DMS53 (cell line): ENCODE results near the gene NRAP.
"Not testable (repeated sequence)": the region's sequence is repeated elsewhere in the genome, so short reads cannot be mapped to it uniquely, and the experiment has no call there.

Source experiments
- DNase-seq: peaks from one replicate; lab custom pipeline; 2025; lab: John Stamatoyannopoulos, UW

Gene NRAP

DNA sequence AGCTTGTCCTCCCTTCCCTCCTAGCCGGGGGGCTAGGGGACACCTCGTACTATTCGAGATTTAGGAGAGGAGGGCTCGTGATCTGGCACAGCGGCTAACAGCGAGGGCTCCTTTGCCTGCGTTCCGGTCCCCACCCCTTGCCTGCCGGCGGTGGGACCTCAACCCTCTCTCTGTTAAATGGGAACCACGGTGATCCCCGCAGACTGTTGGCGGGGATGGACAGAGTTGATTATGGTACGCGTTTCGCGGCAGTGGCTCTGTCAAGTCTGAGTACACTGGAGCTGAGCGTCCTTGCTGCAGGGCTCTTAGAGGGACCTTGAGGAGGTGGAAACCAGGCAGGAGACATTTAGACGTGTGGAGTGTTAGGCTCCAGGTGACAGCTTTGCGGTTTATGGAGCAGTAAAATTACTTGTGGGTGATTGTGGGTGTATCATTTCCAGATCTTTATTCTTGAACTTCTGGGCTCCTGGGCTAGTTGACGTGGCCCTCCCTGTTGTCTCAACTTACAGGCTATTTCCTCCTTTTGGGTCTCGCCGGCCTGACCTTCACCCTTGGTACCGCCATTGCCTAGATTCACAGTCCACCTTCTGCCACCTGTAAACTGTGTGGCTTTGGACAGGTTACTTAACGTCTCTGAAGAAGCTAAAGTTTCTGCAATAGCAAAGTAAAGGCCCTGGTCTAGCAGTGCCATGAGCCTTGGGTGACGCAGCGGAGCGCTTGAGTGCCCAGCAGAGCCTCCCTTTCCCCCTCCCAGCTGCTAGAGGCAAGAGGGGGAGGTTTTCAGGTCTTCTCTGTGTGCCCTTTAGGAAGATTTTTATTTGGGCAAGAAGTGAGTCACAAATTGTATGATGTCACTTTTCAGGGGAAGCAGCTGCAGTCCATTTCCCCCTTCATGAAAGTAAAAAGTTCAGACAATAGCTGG, 16.6 kb upstream of the NRAP start:
- peak; percentile 85 for DNase-seq

DNA sequence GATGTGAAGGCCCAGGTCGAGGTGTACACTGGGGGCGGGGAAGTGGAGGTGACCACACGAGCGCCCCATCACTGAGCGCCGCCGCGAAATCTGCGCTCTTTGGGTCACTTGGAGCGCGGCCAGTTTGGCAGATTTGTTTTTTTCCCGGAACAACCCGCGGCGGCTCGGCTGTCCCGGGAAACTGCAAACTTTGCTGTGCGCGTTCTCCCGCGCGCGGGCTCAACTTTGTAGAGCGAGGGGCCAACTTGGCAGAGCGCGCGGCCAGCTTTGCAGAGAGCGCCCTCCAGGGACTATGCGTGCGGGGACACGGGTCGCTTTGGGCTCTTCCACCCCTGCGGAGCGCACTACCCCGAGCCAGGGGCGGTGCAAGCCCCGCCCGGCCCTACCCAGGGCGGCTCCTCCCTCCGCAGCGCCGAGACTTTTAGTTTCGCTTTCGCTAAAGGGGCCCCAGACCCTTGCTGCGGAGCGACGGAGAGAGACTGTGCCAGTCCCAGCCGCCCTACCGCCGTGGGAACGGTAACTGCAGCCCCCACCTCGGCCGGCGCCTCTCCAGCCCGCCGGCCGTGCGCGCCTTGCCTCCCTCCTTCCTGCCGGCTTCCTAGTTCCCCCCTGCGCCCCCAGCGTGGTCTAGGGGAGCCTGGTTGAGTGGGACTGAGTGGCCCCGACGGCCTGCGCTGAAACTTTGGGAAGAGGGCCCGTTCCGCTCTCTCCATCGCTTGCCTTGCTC, 15.8 kb upstream of the NRAP start, which contains the start of gene CASP7:
Gene CASP7 (plus strand): TSS at position 450 of the 727 bp plus-strand sequence. CDS start 17,582 bp downstream, outside the sequence.
- peak; percentile 91 for DNase-seq

- peak; percentile 20 for DNase-seq
Observed at GRCh38 chr10:113666682-113667252, 2.9 kb upstream of the NRAP start.

DNA sequence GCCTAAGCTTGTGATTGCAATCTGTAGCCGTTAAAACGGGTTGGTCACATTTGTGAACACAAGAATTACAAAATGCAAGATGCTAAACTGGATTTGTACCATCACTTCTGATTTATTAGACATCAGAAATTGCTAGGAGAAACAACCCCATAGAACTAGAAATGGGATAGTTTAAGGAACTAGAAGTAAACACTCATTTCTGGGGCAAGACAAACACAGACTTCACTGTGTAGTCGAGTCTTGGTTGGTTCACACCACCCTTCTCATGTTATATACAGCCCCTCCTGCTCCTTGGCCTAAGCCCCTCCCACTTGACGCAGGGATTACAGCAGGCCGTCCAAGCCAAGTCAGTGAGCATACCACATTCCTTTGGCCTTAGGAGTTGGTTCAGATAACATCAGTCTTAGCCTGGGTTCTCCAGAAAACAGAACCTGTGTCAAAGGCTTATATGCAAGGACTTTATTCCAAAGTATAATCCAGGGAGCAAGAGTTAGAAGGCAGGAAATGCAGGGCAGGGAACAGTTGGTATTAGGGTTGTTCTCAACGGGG, 2.0 kb upstream of the NRAP start:
- no peak for DNase-seq

DNA sequence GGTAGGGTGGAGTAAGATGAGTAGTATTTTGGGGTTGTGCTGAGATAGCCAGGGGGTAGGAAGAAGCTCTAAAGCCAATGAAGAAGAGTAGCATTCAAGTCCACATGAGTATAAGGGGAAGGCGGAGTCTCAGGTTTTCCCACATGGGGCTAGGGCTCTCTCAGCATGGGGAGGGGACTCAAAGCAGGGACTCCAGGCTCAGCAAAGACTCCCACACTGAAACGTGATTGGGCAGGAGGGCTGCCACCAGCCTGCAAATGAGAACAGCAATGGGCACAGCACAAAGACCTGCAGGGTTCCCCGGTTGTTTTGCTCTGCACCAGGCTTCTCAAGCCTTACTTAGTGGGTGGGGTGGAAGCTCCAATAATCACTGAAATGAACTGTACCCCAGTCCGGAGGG, 1.5 kb upstream of the NRAP start:
- no peak for DNase-seq

- DNase-seq: peak; percentile 69
Observed at GRCh38 chr10:113663142-113663541, 699 bp downstream of the NRAP start.

GRCh38 chr10:113661332-113661731, 2.5 kb downstream of the NRAP start:
- no peak for DNase-seq

DNA sequence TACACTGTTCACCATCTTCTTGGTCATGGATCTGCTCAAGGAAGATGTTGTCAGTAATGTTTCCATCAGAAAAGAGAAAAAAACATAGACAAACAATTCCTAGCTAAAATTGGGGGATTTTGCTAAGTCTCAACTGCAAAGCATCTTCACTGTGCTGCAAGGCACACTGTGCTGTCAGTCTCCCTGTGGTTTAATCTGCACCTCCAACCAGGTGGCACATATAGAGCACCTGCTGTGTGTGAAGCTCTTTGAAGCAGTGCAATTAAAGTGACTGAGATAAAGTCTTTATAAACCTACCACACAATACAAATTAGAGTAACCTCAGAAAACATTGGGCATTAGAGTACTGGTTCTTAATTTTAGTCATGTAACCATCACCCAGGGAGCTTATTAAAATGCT, 6.3 kb downstream of the NRAP start:
- DNase-seq: no peak

- DNase-seq: no peak
Observed at GRCh38 chr10:113656896-113657295, 6.9 kb downstream of the NRAP start.

DNA sequence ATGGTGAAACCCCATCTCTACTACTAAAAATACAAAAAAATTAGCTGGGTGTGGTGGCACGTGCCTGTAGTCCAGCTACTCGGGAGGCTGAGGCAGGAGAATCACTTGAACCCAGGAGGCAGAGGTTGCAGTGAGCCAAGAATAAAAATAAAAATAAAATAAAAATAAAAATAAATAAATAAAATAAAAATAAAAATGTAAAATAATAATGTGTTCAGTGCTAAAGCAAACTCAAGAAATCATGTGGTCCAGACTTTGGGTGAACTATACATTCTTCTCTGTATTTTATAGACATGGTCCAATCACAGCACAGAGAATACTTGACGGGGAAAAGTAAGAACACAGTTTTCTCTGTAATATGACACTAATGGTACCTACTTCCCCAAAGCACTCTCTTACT, 11.4 kb downstream of the NRAP start:
- not testable (repeated sequence) for DNase-seq

DNA sequence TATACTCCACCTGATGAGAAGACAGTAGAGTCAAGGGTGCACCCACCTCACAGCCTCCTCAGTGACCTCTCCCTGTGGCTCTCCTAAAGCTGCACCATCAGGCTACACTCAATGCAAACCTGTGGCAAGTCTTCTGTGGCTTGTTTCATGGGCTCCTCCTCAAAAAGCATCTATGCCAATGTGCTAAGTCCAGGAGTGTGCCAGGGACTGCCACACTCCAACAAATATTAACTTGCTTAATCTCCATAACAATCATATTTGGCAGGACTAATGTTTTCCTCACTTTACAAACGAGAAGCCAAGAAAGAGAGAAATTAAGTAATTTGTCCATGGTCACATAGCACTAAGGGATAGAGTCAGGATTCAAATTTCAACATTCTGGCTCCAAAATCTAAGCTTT, 11.9 kb downstream of the NRAP start:
- DNase-seq: no peak

DNA sequence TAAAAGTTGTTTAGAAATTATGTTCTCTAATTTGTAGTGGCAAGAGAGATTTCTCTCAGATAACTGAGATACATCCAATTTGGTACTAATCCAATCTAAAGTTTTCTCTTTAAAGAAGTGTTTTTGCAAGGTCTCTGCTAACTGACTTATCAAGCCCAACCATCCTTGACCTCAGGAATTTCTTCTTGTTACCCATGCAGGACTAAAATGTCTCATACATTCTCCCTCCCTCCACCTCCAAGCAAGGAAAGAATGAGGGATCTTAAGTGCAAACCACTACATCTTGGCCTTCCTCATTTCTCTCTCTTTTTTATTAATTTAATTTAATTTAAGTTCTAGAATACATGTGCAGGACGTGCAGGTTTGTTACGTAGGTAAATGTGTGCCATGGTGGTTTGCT, 12.8 kb downstream of the NRAP start:
- no peak for DNase-seq

DNA sequence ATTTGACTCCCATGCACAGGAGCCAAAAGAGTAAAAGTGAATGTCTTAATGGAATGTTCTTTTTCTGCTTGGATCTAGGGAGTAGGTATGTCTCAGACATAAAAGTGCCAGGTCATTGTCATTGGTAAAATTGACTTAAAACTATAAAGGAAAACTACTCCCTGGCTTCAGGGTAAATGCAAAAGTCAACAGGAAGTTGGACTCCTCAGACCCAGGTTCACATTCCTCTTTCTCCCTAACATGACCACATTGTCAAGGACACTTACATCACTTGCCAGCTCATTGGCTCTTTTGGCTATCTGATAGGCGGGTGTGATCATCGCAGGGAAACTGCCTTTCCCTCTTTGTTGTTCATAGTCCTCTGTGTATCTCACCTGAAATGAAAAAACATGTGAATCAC, 13.7 kb downstream of the NRAP start:
- DNase-seq: no peak

- DNase-seq: peak; percentile 48
Observed at GRCh38 chr10:113648478-113648877, 15.4 kb downstream of the NRAP start.

DNA sequence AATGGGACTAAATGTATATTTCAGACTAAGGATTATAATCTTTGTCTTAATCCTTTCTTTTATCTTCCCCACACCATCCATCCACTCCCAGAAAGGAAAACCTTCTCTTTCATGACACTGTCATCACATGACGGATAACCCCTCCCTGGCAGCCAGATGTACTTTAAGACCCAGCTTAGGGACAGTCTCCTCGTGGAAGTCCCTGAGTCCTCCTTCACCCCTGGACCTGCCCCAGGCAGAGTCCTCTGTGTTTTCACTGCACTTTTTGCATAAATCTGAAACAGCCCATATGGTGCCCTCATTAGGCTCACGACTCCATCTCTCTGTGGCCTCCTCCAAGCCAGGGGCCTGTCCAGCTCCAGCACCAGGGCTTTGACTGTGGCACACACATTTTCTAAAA, 16.0 kb downstream of the NRAP start:
- DNase-seq: no peak

DNA sequence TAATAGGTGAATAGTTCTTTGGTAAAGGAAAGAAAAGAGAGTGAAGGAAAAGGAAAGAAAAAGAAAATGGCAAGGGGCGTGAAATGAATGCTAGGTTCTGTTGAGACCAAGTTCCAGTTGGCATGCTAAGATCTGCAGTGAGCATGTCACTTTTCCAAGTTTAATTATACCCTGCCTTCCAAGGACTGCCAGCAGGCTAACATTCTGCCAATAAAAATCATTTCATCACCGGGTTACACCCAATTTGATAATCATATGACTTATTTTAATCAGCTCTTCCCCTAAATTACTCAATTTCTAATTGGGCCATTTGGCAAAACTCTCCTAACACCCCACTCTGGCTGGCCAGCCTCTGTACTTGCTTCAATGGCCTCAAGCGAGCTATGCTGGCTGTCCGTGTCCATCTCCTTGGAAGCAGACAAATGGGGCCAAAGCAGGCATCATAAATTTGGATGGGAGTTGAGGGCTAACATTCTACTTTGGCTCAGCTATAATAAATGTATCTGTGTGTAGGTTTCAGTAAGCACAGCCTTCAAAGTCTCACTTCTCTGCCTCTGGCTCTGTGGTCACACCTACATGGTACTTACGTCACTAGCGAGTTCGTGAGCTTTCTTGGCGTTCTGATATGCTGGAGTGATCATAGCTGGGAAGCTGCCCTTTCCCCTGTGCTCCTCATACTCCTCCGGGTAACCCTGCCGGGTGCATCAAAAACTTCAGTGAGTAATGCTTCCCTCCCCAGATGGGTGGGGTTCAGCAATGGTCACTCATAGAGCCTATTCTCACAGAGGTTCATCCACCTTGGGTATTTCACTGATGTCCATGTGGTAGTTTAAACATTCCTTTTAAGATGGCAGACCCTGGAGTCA, 17.3 kb downstream of the NRAP start:
- DNase-seq: no peak

DNA sequence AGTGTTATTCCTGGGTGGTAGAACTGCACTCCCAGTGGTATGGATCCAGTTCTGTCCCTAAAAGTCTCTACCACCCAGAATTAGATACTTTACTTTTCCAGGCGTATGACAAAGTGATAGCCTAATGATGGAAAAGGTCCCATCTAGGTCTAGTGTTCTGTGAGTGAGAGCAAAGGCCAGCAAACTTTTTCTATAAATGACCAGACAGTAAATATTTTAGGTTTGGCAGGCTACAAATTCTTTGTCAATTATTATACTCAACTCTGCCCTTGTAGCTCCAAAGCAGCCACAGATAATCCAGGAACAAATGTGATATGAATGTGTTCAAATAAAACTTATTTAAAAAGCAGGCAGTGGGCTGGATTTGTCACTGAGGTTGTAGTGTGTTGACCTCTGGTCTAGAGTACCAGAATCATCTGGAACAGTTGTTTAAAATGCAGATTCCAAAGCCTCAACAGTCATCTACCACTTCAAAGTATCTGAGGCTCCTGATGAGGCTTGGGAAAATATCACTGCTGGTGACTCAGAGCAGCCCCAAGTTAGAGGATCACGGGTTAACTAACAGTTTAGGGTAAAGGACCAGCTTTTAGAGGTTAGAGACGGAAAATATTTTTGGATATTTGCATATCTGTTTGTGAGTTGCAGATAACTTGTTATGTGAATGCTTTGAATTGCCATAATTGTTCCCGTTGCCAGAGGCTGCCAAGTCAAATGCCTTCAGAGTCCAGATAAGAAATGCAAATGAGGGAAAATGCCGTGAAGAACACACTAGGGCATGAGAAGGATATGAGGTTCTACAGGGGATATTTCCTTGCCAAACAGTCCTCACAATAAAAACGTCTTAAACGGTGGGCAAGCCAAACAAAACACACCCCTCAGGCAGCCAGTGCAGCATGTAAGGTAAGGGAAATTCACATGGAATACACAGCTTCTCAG, 19.4 kb downstream of the NRAP start:
- DNase-seq: no peak

- peak; percentile 14 for DNase-seq
Observed at GRCh38 chr10:113643183-113643582, 20.7 kb downstream of the NRAP start.

DNA sequence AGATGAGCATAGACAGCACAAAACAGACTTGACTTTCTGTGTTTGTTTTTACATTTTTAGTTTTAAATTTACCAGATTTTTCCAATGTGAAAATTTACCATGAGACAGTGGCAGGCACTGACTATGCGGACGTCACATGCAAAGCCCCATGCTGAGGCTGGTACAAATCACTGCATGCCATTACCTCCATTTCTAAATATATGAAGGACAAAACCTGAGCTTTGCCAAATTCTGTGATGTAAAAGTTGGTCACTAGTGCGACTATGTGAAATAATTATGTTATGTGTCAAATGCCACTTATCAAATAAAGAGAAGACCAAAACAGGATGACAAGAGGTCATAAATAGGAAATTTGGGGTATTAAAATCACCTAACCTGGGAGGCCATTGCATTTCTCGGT, 22.1 kb downstream of the NRAP start:
- no peak for DNase-seq

- no peak for DNase-seq
Observed at GRCh38 chr10:113639966-113640365, 23.9 kb downstream of the NRAP start.
